GM12878 (cell line): Measurements from ENCODE around the gene OLAH. TPM values are rescaled to one million over a fixed set of nuclear protein-coding genes. Genes with fewer than 3 reads are reported as not detected.
"Not testable (repeated sequence)": the region's sequence is repeated elsewhere in the genome, so short reads cannot be mapped to it uniquely, and the experiment has no call there.

Source experiments
- ATAC-seq: fragments of 200-7000 bp; cut with Tn5 transposase; 3 replicates; pipeline ENCODE4 v1.9.1; 2020; ENCODE audit warnings: mild to moderate bottlenecking, moderate library complexity
- BruUV-seq: library from RNA; stranded (reverse); fragments of 400-500 nt; replicated peaks from 2 replicates; lab custom pipeline; 2021; lab: Mats Ljungman, UMichigan
- CTCF ChIA-PET: fragments of 300-600 bp; sonication (Branson Sonifier 250); formaldehyde crosslinking; extraction: SDS; loops from one replicate; lab custom pipeline; 2021; ENCODE audit warnings: inconsistent platforms; lab: Yijun Ruan, JAX
- POLR2A ChIA-PET: fragments of 350-600 bp; formaldehyde crosslinking; extraction: SDS; loops from one replicate; lab custom pipeline; 2021; ENCODE audit warnings: inconsistent platforms; lab: Charles Lee
- RAD21 ChIA-PET: fragments of 300-600 bp; sonication (Branson Sonifier 250); formaldehyde crosslinking; loops from one replicate; lab custom pipeline; 2023; ENCODE audit warnings: antibody characterized with exemption; ENCODE audit not compliant: unreplicated experiment; lab: Charles Lee
- SMC1A ChIA-PET: fragments of 300-600 bp; sonication (Branson Sonifier 250); formaldehyde crosslinking; loops from one replicate; lab custom pipeline; 2023; ENCODE audit not compliant: unreplicated experiment, uncharacterized antibody; lab: Charles Lee
- DNase-seq: peaks from one replicate; pipeline ENCODE4 v3.0.0-alpha.2; 2011; ENCODE audit warnings: low read depth, low spot score
- FAIRE-seq: peaks from 3 replicates; lab custom pipeline; 2011; peaks lifted over from hg19 to GRCh38; lab: Jason Lieb, UNC
- H2AFZ ChIP-seq: 2 replicates; pipeline ENCODE4 v1.6.0; 2011; ENCODE audit warnings: low read depth, low read length, control low read depth; ENCODE audit not compliant: control insufficient read depth
- H3K27ac ChIP-seq: 2 replicates; pipeline ENCODE4 v1.5.1; 2011; ENCODE audit warnings: control low read depth; ENCODE audit not compliant: control insufficient read depth, insufficient read depth
- H3K27me3 ChIP-seq, 2 experiments: replicated peaks in 1 of 2; 2 replicates each; pipeline versions ENCODE4 v1.6.0 to v1.6.1; 2011; ENCODE audit warnings: low read length in 1 of 2; ENCODE audit not compliant: control insufficient read depth in 2 of 2, insufficient read depth in 2 of 2
- H3K36me3 ChIP-seq, 2 experiments: 2 replicates each; pipeline ENCODE4 v1.5.1; 2011; ENCODE audit warnings: low read length in 1 of 2; ENCODE audit not compliant: control insufficient read depth in 2 of 2, insufficient read depth in 2 of 2
- H3K4me1 ChIP-seq: 2 replicates; pipeline ENCODE4 v1.6.1; 2011; ENCODE audit warnings: mild to moderate bottlenecking, low read length, moderate library complexity, mixed read lengths; ENCODE audit not compliant: control insufficient read depth, insufficient read depth
- H3K4me2 ChIP-seq: 2 replicates; pipeline ENCODE4 v1.6.0; 2011; ENCODE audit warnings: control low read depth; ENCODE audit not compliant: control insufficient read depth, insufficient read depth
- H3K4me3 ChIP-seq: fragments of 200-600 bp; sonication (generic); 2 replicates; pipeline ENCODE4 v1.5.1; 2016
- H3K79me2 ChIP-seq: 2 replicates; pipeline ENCODE4 v1.6.0; 2011; ENCODE audit warnings: low read length; ENCODE audit not compliant: control insufficient read depth, insufficient read depth
- H3K9ac ChIP-seq: 2 replicates; pipeline ENCODE4 v1.8.0; 2011; ENCODE audit warnings: low read length, control low read depth, mixed read lengths; ENCODE audit not compliant: control insufficient read depth, insufficient read depth
- H3K9me3 ChIP-seq: replicated peaks from 3 replicates; pipeline ENCODE4 v1.5.1; 2011; ENCODE audit warnings: mild to moderate bottlenecking, low read length; ENCODE audit not compliant: control insufficient read depth, insufficient read depth
- H4K20me1 ChIP-seq: 2 replicates; pipeline ENCODE4 v1.6.0; 2011; ENCODE audit not compliant: control insufficient read depth, insufficient read depth
- ATF7 ChIP-seq: fragments of 450-650 bp; IDR thresholded peaks from 2 replicates; pipeline ENCODE4 v1.6.1; 2016; ENCODE audit warnings: low read depth, mild to moderate bottlenecking
- DPF2 ChIP-seq: fragments of 450-650 bp; IDR thresholded peaks from 2 replicates; pipeline ENCODE4 v1.6.1; 2017; ENCODE audit warnings: mild to moderate bottlenecking
- NFXL1 ChIP-seq: fragments of 450-650 bp; IDR thresholded peaks from 2 replicates; pipeline ENCODE4 v1.6.1; 2017; ENCODE audit warnings: antibody characterized with exemption, mild to moderate bottlenecking, borderline replicate concordance
- PAX5 ChIP-seq: IDR thresholded peaks from 2 replicates; pipeline ENCODE4 v1.6.1; 2011; ENCODE audit warnings: low read depth, low read length, borderline replicate concordance
- RELB ChIP-seq: fragments of 450-650 bp; IDR thresholded peaks from 2 replicates; pipeline ENCODE4 v1.6.1; 2017; ENCODE audit warnings: low read depth, mild to moderate bottlenecking, moderate library complexity
- SIN3A ChIP-seq: IDR thresholded peaks from 2 replicates; pipeline ENCODE4 v1.6.1; 2012; ENCODE audit warnings: low read depth, low read length, improper control_type of control experiment
- WRNIP1 ChIP-seq: IDR thresholded peaks from 2 replicates; pipeline ENCODE4 v1.6.1; 2011; ENCODE audit warnings: low read depth, low read length, improper control_type of control experiment, borderline replicate concordance
- WGBS: methylation state at CpG from one replicate; pipeline ENCODE4 v1.1.6; 2016; ENCODE audit warnings: low lambda C conversion rate; ENCODE audit not compliant: insufficient replicate concordance, insufficient coverage; ENCODE audit errors: missing lambda C conversion rate; 5-methylcytosine and 5-hydroxymethylcytosine counted together
- in situ Hi-C: fragments of 300-500 bp; cut with MboI; formaldehyde crosslinking; loops from 9 replicates; pipeline ENCODE4 v1.14.3; 2018; ENCODE audit warnings: mixed read lengths
- intact Hi-C: fragments of 100-400 bp; cut with micrococcal nuclease; formaldehyde crosslinking; loops from one replicate; pipeline ENCODE4 v1.14.2; 2022; ENCODE audit not compliant: unreplicated experiment
- polyA plus RNA-seq, 11 experiments: library from polyadenylated mRNA; depleted of rRNA in 4 of 11; unstranded in 6 of 11; stranded (reverse) in 5 of 11; fragments of >200 nt; fragmentation: Nextera tagmentation in 4 of 11; fragmentation: Illumina TruSeq in 1 of 11; extraction: Ambion mirVana in 4 of 11; extraction: Trizol in 1 of 11; gene quantifications; 1 replicate in 1 of 11; 2 replicates in 10 of 11; pipeline versions ENCODE4 v1.2.1 to v1.2.3, GENCODE V29; 2011 to 2016; ENCODE audit warnings: inconsistent platforms in 2 of 11, missing spikeins in 2 of 11, low read depth in 1 of 11
- total RNA-seq, 4 experiments: library from RNA; depleted of rRNA in 3 of 4; stranded (reverse); fragments of >200 nt in 3 of 4; fragmentation: Illumina TruSeq in 1 of 4; extraction: Trizol in 1 of 4; gene quantifications; 2 replicates each; pipeline versions ENCODE4 v1.2.1 to v1.2.3, GENCODE V29; 2013 to 2021

The OLAH gene
- total and polyA plus RNA-seq, 10 of the 15 experiments (the other 5 are each of a cell fraction or from before 2014, with no cell fraction given), result 0.10 to 1.4 (median 0.59) TPM; not detected in 1

- no peak for TF ChIP-seq ATF7
- TF ChIP-seq DPF2, result no peak
- no peak for TF ChIP-seq PAX5
- no peak for TF ChIP-seq SIN3A
- no peak for TF ChIP-seq WRNIP1
- no peak for TF ChIP-seq NFXL1
- no peak for TF ChIP-seq RELB
- TF ChIP-seq, all 136 proteins: peak for 0
- ChIA-PET RAD21 (no interaction called here), POLR2A (no interaction called here), SMC1A (no interaction called here), CTCF (no interaction called here)
- no peak overlapping the region for H3K4me2 ChIP-seq
- no peaks in the 10 kb centered on the region for H3K4me1 ChIP-seq
- ATAC-seq (no peak), DNase-seq (no peak), FAIRE-seq (no peak)
- no peak overlapping the region for H3K27ac ChIP-seq
- H3K4me3 ChIP-seq, result no peak overlapping the region
- intact Hi-C loops (no loop called here), in situ Hi-C loops (no loop called here)
- no peaks in the 10 kb centered on the region for H3K79me2 ChIP-seq
- no peaks in the 10 kb centered on the region for H3K9me3 ChIP-seq
- no peaks in the 10 kb centered on the region for H4K20me1 ChIP-seq
- BruUV-seq, result no TSS peak
- H2AFZ ChIP-seq, result no peak overlapping the region
- H3K9ac ChIP-seq, result no peak overlapping the region
- WGBS, result 87% methylated on average over 50 of the region's 50 CpGs
- no peaks in the 10 kb centered on the region for H3K27me3 ChIP-seq
- no peaks in the 10 kb centered on the region for H3K36me3 ChIP-seq
These were observed 47.7 kb upstream of the OLAH start for GRCh38 chr10:14995964-14996565.

DNA sequence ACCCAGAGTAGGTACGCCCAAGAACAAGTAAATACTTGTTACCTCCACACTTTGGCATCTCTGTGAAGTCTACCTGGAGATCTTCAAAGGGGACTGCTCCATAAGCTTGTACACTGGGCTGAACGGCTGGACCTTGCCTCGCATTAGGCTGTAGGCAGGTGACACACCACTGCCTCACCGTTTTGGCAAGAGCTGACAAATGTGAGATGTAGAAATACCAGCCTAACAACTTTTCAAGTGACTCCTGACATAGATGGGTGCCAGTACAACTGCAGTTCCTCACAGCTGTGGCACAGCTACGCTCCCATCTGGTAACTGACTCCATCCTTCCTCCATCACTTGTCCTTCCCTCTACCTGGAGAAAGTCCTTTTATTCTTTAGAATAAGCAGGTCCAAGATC, 30.2 kb upstream of the OLAH start:
- in situ Hi-C loops, H3K27me3 ChIP-seq, H4K20me1 ChIP-seq, ATAC-seq, SMC1A ChIA-PET, intact Hi-C loops, H3K9me3 ChIP-seq, POLR2A ChIA-PET, H3K4me3 ChIP-seq, DNase-seq, H3K79me2 ChIP-seq, H3K4me1 ChIP-seq, H3K9ac ChIP-seq, H3K27ac ChIP-seq, RAD21 ChIA-PET, H3K36me3 ChIP-seq, BruUV-seq, FAIRE-seq, H3K4me2 ChIP-seq, H2AFZ ChIP-seq: not testable (repeated sequence)
- CTCF ChIA-PET, result interaction anchor here (0.8 kb wide), 1 partner anchor 22 kb away, joined by 4 read pairs; no protein-coding TSS in a partner anchor
- WGBS, result 39% methylated on average over 5 of the region's 5 CpGs
